Urinary bladder (tissue), 4 donors: ENCODE results near the gene UGT1A8. TPM values are rescaled to one million over a fixed set of nuclear protein-coding genes. Genes with fewer than 3 reads are reported as not detected.

Experiments
- DNase-seq: peaks from one replicate; pipeline ENCODE4 v3.0.0-alpha.2; 2015; ENCODE audit errors: extremely low spot score
- H3K27ac ChIP-seq: one replicate; pipeline ENCODE4 v1.5.1; 2013; ENCODE audit warnings: low read depth, mild to moderate bottlenecking, moderate library complexity
- H3K36me3 ChIP-seq: one replicate; pipeline ENCODE4 v1.6.1; 2013; ENCODE audit warnings: mild to moderate bottlenecking, moderate library complexity; ENCODE audit not compliant: insufficient read depth
- H3K4me1 ChIP-seq: one replicate; pipeline ENCODE4 v1.6.1; 2013; ENCODE audit warnings: mild to moderate bottlenecking, moderate library complexity; ENCODE audit not compliant: insufficient read depth
- H3K4me3 ChIP-seq: one replicate; pipeline ENCODE4 v1.5.1; 2013; ENCODE audit warnings: low read depth, low read length
- WGBS: extraction: QIAGEN DNeasy Blood & Tissue Kit; methylation state at CpG from one replicate; pipeline ENCODE4 v1.1.7; 2013; 5-methylcytosine and 5-hydroxymethylcytosine counted together
- polyA plus RNA-seq: library from polyadenylated mRNA; stranded (reverse); fragments of 200-250 nt; gene quantifications from one replicate; pipeline ENCODE4 v1.2.3, GENCODE V29; 2013
- total RNA-seq: library from RNA; depleted of rRNA; stranded (reverse); fragments of >200 nt; gene quantifications from one replicate; pipeline ENCODE4 v1.2.3, GENCODE V29; 2014
- donor health status: healthy with polysubstance abuse.
- donor health status: healthy.

Gene UGT1A8
- total and polyA plus RNA-seq, 2 donors, result 0.16 to 0.56 TPM

- no peak for DNase-seq
- 68% methylated on average over 3 of the region's 3 CpGs for WGBS
- Histone ChIP-seq H3K4me1 (no peaks in the 10 kb centered on the region), H3K36me3 (no peaks in the 10 kb centered on the region), H3K27ac (no peak overlapping the region), H3K4me3 (no peak overlapping the region)
These were observed 184.8 kb downstream of the UGT1A8 start for GRCh38 chr2:233802132-233802815.

DNA sequence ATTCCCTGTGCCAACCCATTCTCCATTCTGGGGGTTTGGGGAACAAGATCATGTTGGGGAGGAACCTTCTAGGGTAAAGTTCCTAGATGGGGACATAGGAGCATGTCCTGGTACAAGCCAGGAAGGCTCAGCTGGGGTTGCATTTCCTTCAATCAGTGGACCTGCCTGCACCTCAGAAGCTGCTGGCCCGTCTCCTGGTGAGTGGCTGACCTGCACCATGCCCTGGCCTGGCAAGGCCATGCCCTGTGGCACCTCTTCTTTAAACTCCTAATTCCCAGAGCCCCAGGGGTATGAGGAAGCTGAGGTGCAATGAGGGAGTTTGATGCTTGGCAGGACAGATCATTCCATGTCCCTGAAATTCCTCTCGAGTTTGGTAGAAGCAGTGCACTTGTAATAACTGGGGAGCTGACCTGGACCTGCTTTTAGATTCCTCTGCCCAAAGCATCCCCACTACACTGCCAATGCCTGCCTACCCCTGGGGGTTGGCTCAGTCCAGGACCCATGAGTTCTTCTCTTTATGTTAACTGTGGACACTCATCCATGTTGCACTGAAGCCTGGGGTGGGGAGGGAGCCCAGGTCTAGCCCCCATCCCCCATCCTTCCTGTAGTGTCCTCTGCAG is 186.0 kb downstream of the UGT1A8 start:
- Histone ChIP-seq H3K36me3 (no peaks in the 10 kb centered on the region), H3K27ac (no peak overlapping the region), H3K4me3 (no peak overlapping the region), H3K4me1 (no peaks in the 10 kb centered on the region)
- DNase-seq, result no peak
- WGBS, result 65% methylated on average over 2 of the region's 2 CpGs

DNA sequence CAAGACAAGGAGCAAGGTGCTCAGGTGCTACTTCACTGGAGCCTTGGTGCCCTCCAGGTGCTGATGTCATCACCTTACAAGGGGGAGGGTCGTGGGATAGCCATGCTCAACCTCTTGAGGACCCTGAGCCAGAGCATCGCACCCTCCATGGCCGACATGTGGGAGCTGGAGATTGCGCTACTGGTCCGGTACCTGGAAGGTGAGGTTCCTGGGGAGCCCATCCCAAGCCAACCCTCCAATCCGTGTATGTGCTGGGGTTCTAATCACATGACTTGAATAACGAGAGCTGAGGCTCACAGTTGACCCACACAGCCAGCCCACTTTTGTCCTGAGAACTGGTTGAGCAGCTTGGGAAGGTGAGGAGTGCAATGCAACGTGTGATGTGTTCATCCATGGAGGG is 186.6 kb downstream of the UGT1A8 start:
- Histone ChIP-seq H3K27ac (no peak overlapping the region), H3K4me3 (no peak overlapping the region), H3K4me1 (no peaks in the 10 kb centered on the region), H3K36me3 (no peaks in the 10 kb centered on the region)
- no peak for DNase-seq
- WGBS, result 73% methylated on average over 8 of the region's 8 CpGs

GRCh38 chr2:233807215-233807865 is 189.9 kb downstream of the UGT1A8 start:
- DNase-seq, result no peak
- 71% methylated on average over 12 of the region's 12 CpGs for WGBS
- no peak overlapping the region for H3K27ac ChIP-seq

DNA sequence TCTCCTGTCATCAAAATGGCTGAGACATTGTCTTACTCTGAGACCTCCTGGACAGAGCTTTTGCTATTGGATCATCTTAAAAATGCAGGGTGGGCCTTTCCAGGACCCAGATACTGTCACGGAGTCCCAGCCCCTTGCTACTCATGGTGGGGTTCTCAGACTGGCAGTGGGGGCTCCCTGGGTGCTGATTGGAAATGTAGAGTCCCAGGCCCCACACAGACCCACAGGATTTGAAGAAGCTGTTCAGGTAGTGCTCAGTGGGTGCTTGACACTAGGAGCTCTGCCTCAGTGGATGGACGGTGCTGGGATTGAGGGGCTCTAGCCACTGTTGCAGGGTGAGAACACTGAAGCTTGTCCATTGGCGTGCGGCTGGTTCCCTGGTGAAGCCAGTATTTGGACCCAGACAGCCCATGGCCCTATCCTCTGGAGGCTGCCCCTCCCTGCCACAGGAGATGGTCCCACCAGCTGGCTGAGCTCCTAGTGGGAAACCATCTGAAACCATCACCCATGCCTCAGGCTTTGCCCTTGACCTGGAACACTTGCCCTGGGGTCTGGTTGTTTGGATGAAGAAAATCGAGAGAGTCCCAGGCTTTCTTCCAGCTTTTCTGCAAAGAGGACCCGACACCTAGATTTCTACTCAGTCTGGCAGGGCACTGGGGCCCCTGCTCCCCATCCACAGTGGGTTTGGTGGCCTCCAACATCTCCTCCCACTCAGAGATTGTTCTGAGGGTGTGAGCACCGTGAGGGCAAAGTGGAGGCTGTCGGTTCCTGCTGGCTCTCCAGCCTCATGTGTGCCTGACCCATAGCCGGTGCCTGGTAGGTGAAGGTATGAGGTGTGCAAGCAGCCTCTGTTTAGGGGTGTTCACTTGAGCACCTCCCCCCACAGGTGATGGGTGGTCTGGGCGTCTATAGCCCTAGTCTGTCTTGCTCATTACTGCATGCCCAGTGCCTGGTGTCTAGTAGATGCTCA is 190.8 kb downstream of the UGT1A8 start:
- no peaks in the 10 kb centered on the region for H3K36me3 ChIP-seq
- 80% methylated on average over 10 of the region's 10 CpGs for WGBS
- H3K4me1 ChIP-seq, result no peaks in the 10 kb centered on the region
- H3K27ac ChIP-seq, result no peak overlapping the region
- H3K4me3 ChIP-seq, result no peak overlapping the region
- DNase-seq, result no peak

More at GRCh38 chr2:233807215-233807865, 189.9 kb downstream of the UGT1A8 start:
- no peak overlapping the region for H3K4me3 ChIP-seq
- no peaks in the 10 kb centered on the region for H3K36me3 ChIP-seq
- H3K4me1 ChIP-seq, result no peaks in the 10 kb centered on the region

GRCh38 chr2:233810385-233810784 is 193.0 kb downstream of the UGT1A8 start:
- no peak for DNase-seq
- H3K4me1 ChIP-seq, result no peaks in the 10 kb centered on the region
- H3K4me3 ChIP-seq, result no peak overlapping the region
- H3K27ac ChIP-seq, result no peak overlapping the region
- no peaks in the 10 kb centered on the region for H3K36me3 ChIP-seq
- WGBS, result 89% methylated on average over 6 of the region's 6 CpGs

GRCh38 chr2:233811087-233811486 is 193.7 kb downstream of the UGT1A8 start:
- H3K4me3 ChIP-seq, result no peak overlapping the region
- no peaks in the 10 kb centered on the region for H3K36me3 ChIP-seq
- H3K27ac ChIP-seq, result no peak overlapping the region
- DNase-seq, result no peak
- WGBS, result 67% methylated on average over 4 of the region's 4 CpGs
- H3K4me1 ChIP-seq, result no peaks in the 10 kb centered on the region

DNA sequence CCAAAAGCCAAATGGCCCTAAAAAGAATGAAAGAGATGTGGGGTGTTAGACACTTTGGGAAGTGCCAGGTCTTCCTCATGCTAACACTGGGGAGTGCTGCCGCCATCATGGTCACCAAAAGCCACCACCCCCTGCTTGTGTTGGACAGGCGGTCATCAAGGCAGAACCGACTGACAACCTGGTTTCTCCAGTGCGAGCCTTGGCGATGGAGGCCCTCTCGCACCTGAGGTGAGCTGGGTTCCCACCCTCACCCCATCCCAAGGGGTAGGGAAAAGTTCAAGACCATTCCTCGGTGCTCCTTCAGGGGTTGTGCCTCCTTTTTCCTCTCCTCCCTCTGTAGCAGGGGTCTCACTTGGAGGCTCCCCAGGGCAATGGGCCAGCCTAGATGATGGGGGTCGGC is 194.3 kb downstream of the UGT1A8 start:
- Histone ChIP-seq H3K36me3 (no peaks in the 10 kb centered on the region), H3K4me1 (no peaks in the 10 kb centered on the region), H3K4me3 (no peak overlapping the region), H3K27ac (no peak overlapping the region)
- WGBS, result 86% methylated on average over 8 of the region's 8 CpGs
- no peak for DNase-seq

DNA sequence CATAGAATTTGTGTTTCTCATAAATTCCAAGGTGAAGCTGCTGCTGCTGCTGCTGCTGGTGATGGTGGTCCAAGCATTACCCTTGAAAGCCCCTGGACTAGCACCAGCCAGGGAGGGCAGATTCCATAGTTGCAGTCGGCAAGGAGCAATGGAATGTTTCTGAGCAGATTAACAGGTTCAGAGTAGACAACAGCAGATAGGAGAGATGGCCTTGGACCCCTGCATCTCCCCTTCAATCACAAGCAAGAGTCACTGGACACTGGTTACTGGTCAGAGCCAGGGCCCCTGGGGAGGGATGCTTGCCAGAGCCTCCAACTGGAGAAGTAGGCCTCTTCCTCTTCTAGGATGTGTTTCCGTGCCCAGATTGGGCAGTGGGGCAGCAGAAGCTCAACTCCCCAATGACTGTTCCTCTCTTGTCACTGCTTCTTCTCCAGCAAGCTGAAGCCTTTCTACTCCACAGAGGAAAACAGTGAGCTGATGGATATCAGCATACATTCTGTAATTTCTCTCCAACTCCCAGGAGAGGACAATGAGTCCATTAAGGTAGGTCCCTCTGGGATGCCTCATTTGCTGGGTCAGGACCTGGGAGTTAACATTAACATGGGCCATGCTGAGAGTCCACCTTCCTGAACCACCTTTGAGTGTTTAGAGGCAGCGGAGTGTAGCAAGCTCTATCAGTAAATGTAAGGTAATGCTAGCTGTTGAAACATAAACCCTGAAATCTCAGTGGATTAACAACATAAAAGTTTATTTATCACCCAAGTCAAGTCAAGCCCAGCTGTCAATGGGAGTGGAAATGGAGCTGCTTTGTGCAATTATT is 196.0 kb downstream of the UGT1A8 start:
- no peak overlapping the region for H3K27ac ChIP-seq
- WGBS, result 67% methylated on average over 3 of the region's 3 CpGs
- DNase-seq, result no peak

DNA sequence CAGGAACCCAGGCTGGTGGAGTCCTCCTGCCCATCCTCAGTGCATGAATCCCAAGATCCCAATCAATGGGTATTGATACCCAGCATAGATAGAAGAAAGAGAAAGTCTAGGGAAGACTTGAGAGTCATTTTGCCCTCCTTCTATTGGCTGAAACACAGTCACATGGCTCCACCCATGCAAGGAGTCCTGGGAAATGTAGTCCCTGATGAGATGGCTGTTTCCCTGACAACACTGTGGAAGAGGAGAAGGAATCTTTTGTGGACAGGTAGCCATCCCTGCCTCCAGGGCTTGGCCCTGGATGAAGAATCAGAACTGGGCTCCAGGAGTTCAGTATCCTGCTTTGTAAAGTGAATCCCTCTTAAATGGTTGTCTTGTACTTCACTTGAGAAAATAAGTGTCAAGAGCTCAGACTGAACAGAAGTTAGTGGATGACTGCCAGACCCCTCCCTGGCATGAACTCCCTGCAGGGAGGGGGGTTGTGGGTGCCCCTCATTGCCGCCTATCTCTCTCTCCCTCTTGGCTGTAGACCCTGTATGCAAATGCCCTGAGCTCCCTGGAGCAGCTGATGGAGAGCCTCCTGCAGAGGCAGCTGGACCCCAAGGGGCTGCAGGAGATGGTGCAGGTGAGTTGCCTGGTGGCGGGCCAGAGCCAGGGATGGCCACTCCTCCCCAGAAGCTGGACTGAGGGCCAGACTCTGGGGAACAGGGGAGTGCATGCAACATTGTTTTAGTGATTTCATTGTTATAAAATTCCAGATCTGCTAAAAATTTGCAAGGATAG is 196.8 kb downstream of the UGT1A8 start:
- H3K27ac ChIP-seq, result no peak overlapping the region
- DNase-seq, result no peak
- 64% methylated on average over 2 of the region's 2 CpGs for WGBS
- no peak overlapping the region for H3K4me3 ChIP-seq
- H3K36me3 ChIP-seq, result no peaks in the 10 kb centered on the region
- H3K4me1 ChIP-seq, result no peaks in the 10 kb centered on the region

More for the DNA sequence above, 196.0 kb downstream of the UGT1A8 start:
- Histone ChIP-seq H3K36me3 (no peaks in the 10 kb centered on the region), H3K4me1 (no peaks in the 10 kb centered on the region), H3K4me3 (no peak overlapping the region)

GRCh38 chr2:233815861-233816260 is 198.4 kb downstream of the UGT1A8 start:
- H3K36me3 ChIP-seq, result no peaks in the 10 kb centered on the region
- no peak overlapping the region for H3K27ac ChIP-seq
- H3K4me3 ChIP-seq, result no peak overlapping the region
- H3K4me1 ChIP-seq, result no peaks in the 10 kb centered on the region
- DNase-seq, result no peak
- WGBS, result 78% methylated on average over 6 of the region's 6 CpGs

GRCh38 chr2:233816334-233816733 is 198.9 kb downstream of the UGT1A8 start:
- Histone ChIP-seq H3K4me1 (no peaks in the 10 kb centered on the region), H3K36me3 (no peaks in the 10 kb centered on the region), H3K4me3 (no peak overlapping the region), H3K27ac (no peak overlapping the region)
- WGBS, result 48% methylated on average over 2 of the region's 2 CpGs
- no peak for DNase-seq
